SK-N-SH (cell line): Measurements from ENCODE around the gene ADGRD2. TPM values are rescaled to one million over a fixed set of nuclear protein-coding genes. Genes with fewer than 3 reads are reported as not detected.

Experiments
- CTCF ChIA-PET: fragments of 300-600, 350-600 bp; formaldehyde crosslinking; extraction: SDS; loops from one replicate; lab custom pipeline; 2021; lab: Yijun Ruan, JAX
- POLR2A ChIA-PET: fragments of 350-600 bp; sonication (Branson Sonifier 250); formaldehyde crosslinking; extraction: SDS; loops from one replicate; lab custom pipeline; 2020; ENCODE audit warnings: antibody characterized with exemption, inconsistent platforms; lab: Yijun Ruan, JAX
- DNase-seq: peaks from one replicate; pipeline ENCODE4 v3.0.0; 2012
- H2AFZ ChIP-seq: fragments of 200-600 bp; sonication (generic); 2 replicates; pipeline ENCODE4 v1.8.1; 2016; ENCODE audit warnings: antibody characterized with exemption, mild to moderate bottlenecking, low read depth
- H3F3A ChIP-seq: fragments of 200-600 bp; sonication (generic); replicated peaks from 2 replicates; pipeline ENCODE3; 2016; ENCODE audit warnings: antibody characterized with exemption, mild to moderate bottlenecking; ENCODE audit not compliant: insufficient read depth
- H3K27ac ChIP-seq, 2 experiments: fragments of 200-500 bp in 1 of 2; fragments of 200-600 bp in 1 of 2; sonication (Bioruptor generic) in 1 of 2; sonication (generic), shearing (Covaris generic) in 1 of 2; 2 replicates each; pipeline versions ENCODE4 v1.5.1 to v1.6.1; 2014 to 2016; ENCODE audit warnings: low read depth in 2 of 2, inconsistent platforms in 1 of 2, low read length in 1 of 2, mild to moderate bottlenecking in 1 of 2, mixed read lengths in 1 of 2
- H3K27me3 ChIP-seq: fragments of 200-600 bp; sonication (generic), shearing (Covaris generic); 2 replicates; pipeline ENCODE4 v1.6.1; 2016; ENCODE audit warnings: mixed run types; ENCODE audit not compliant: insufficient read depth
- H3K36me3 ChIP-seq, 2 experiments: fragments of 200-500 bp in 1 of 2; fragments of 200-600 bp in 1 of 2; sonication (Bioruptor generic) in 1 of 2; sonication (generic) in 1 of 2; replicated peaks in 1 of 2; 2 replicates each; pipeline versions ENCODE3 to v1.5.1; 2014 to 2016; ENCODE audit warnings: low read length in 1 of 2, mild to moderate bottlenecking in 1 of 2; ENCODE audit not compliant: insufficient read depth in 2 of 2, control insufficient read depth in 1 of 2
- H3K4me1 ChIP-seq, 2 experiments: fragments of 200-500 bp in 1 of 2; fragments of 200-600 bp in 1 of 2; sonication (Bioruptor generic) in 1 of 2; sonication (generic), shearing (Covaris generic) in 1 of 2; 2 replicates each; pipeline versions ENCODE4 v1.5.1 to v1.6.1; 2014 to 2016; ENCODE audit warnings: low read depth in 1 of 2, low read length in 1 of 2, mixed run types in 1 of 2; ENCODE audit not compliant: insufficient read depth in 2 of 2, control insufficient read depth in 1 of 2
- H3K4me2 ChIP-seq: fragments of 200-600 bp; sonication (generic), shearing (Covaris generic); 2 replicates; pipeline ENCODE4 v1.6.1; 2017; ENCODE audit warnings: mixed run types
- H3K4me3 ChIP-seq, 2 experiments: fragments of 200-500 bp in 1 of 2; fragments of 200-600 bp in 1 of 2; sonication (Bioruptor generic) in 1 of 2; sonication (generic), shearing (Covaris generic) in 1 of 2; 2 replicates each; pipeline versions ENCODE4 v1.5.1 to v1.8.1; 2014 to 2016; ENCODE audit warnings: low read depth in 2 of 2, inconsistent platforms in 1 of 2, low read length in 1 of 2, mild to moderate bottlenecking in 1 of 2, mixed read lengths in 1 of 2, moderate library complexity in 1 of 2
- H3K79me2 ChIP-seq: fragments of 200-600 bp; sonication (generic); 2 replicates; pipeline ENCODE4 v1.8.1; 2017; ENCODE audit warnings: mild to moderate bottlenecking; ENCODE audit not compliant: insufficient read depth
- H3K9ac ChIP-seq: fragments of 200-600 bp; sonication (generic); 2 replicates; pipeline ENCODE4 v1.6.1; 2017; ENCODE audit warnings: mixed run types
- H3K9me2 ChIP-seq: fragments of 200-600 bp; sonication (generic); 2 replicates; pipeline ENCODE4 v1.6.1; 2017; ENCODE audit warnings: mixed run types
- H3K9me3 ChIP-seq: fragments of 200-600 bp; sonication (generic); 2 replicates; pipeline ENCODE4 v1.6.1; 2017; ENCODE audit warnings: mixed run types, mild to moderate bottlenecking, moderate library complexity
- H4K20me1 ChIP-seq: fragments of 200-600 bp; sonication (generic); 2 replicates; pipeline ENCODE4 v1.6.1; 2017; ENCODE audit warnings: mild to moderate bottlenecking, mixed run types; ENCODE audit not compliant: insufficient read depth
- CTCF ChIP-seq: fragments of 200-600 bp; sonication (generic); IDR thresholded peaks from 2 replicates; pipeline ENCODE4 v1.6.1; 2017; ENCODE audit warnings: antibody characterized with exemption, mild to moderate bottlenecking, moderate library complexity
- ELF1 ChIP-seq: IDR thresholded peaks from 2 replicates; pipeline ENCODE4 v1.4.0; 2012
- EZH2phosphoT487 ChIP-seq: fragments of 200-600 bp; sonication (generic); IDR thresholded peaks from 2 replicates; pipeline ENCODE4 v1.6.1; 2017; ENCODE audit warnings: low read depth, mixed run types, mild to moderate bottlenecking, antibody characterized with exemption, moderate library complexity, borderline replicate concordance
- FOSL2 ChIP-seq: IDR thresholded peaks from 2 replicates; pipeline ENCODE4 v1.4.0; 2012; ENCODE audit warnings: low read depth, mild to moderate bottlenecking, moderate library complexity, borderline replicate concordance
- FOXJ3 ChIP-seq: sonication (generic); formaldehyde crosslinking; IDR thresholded peaks from 2 replicates; pipeline ENCODE4 v1.5.1; 2020; ENCODE audit warnings: mild to moderate bottlenecking, missing genetic modification reagents
- FOXM1 ChIP-seq: IDR thresholded peaks from 2 replicates; pipeline ENCODE4 v1.4.0; 2012; ENCODE audit warnings: low read depth, mild to moderate bottlenecking
- MAX ChIP-seq: IDR thresholded peaks from 2 replicates; pipeline ENCODE4 v1.4.0; 2012; ENCODE audit warnings: low read depth
- MEF2A ChIP-seq: IDR thresholded peaks from 2 replicates; pipeline ENCODE4 v1.4.0; 2012; ENCODE audit warnings: low read depth, borderline replicate concordance
- MXI1 ChIP-seq: IDR thresholded peaks from 2 replicates; pipeline ENCODE4 v1.6.1; 2012; ENCODE audit warnings: mild to moderate bottlenecking, low read depth, low read length, improper control_type of control experiment
- NRF1 ChIP-seq: IDR thresholded peaks from 2 replicates; pipeline ENCODE4 v1.6.1; 2012; ENCODE audit warnings: low read depth, mild to moderate bottlenecking, low read length
- POLR2AphosphoS5 ChIP-seq: IDR thresholded peaks from 2 replicates; pipeline ENCODE4 v1.6.1; 2012; ENCODE audit warnings: low read depth, low read length
- RCOR1 ChIP-seq: fragments of 150-350 bp; IDR thresholded peaks from 2 replicates; pipeline ENCODE4 v1.6.1; 2017; ENCODE audit warnings: antibody characterized with exemption, low read length
- RFX5 ChIP-seq: IDR thresholded peaks from 2 replicates; pipeline ENCODE4 v1.6.1; 2012; ENCODE audit warnings: mild to moderate bottlenecking, improper control_type of control experiment, low read length
- RXRA ChIP-seq: IDR thresholded peaks from 2 replicates; pipeline ENCODE4 v1.4.0; 2012; ENCODE audit warnings: low read depth, mild to moderate bottlenecking, borderline replicate concordance
- SIN3A ChIP-seq: IDR thresholded peaks from 2 replicates; pipeline ENCODE4 v1.6.1; 2012; ENCODE audit warnings: low read depth, mild to moderate bottlenecking, low read length, moderate library complexity, borderline replicate concordance
- SMC3 ChIP-seq: IDR thresholded peaks from 2 replicates; pipeline ENCODE4 v1.6.1; 2012; ENCODE audit warnings: low read depth, low read length, improper control_type of control experiment
- TCF12 ChIP-seq: IDR thresholded peaks from 2 replicates; pipeline ENCODE4 v1.4.0; 2012
- TEAD4 ChIP-seq: IDR thresholded peaks from 2 replicates; pipeline ENCODE4 v1.4.0; 2012; ENCODE audit warnings: mild to moderate bottlenecking, borderline replicate concordance; ENCODE audit not compliant: insufficient read depth
- USF1 ChIP-seq: IDR thresholded peaks from 2 replicates; pipeline ENCODE4 v1.4.0; 2012; ENCODE audit warnings: low read depth, borderline replicate concordance
- YY1 ChIP-seq: IDR thresholded peaks from 2 replicates; pipeline ENCODE4 v1.4.0; 2012; ENCODE audit warnings: low read depth, mild to moderate bottlenecking
- WGBS: methylation state at CpG from one replicate; pipeline ENCODE4 v1.1.6; 2017; ENCODE audit warnings: low lambda C conversion rate; 5-methylcytosine and 5-hydroxymethylcytosine counted together
- polyA plus RNA-seq, 3 experiments: library from polyadenylated mRNA; depleted of rRNA; stranded (reverse); fragments of >200 nt; gene quantifications; 2 replicates each; pipeline ENCODE4 v1.2.3, GENCODE V29; 2012
- TF ChIP-seq, protein P1 (sequence below): IDR thresholded peaks from 2 replicates; pipeline ENCODE4; 2012
- TF ChIP-seq, protein P2 (sequence below): fragments of 150-350 bp; IDR thresholded peaks from 2 replicates; pipeline ENCODE4 v1.6.1; 2017; ENCODE audit warnings: antibody characterized with exemption, low read length, low read depth, borderline replicate concordance

ADGRD2 gene
- polyA plus RNA-seq, 1 of the 3 experiments (the other 2 are of a cell fraction), result 0.05 TPM

DNA sequence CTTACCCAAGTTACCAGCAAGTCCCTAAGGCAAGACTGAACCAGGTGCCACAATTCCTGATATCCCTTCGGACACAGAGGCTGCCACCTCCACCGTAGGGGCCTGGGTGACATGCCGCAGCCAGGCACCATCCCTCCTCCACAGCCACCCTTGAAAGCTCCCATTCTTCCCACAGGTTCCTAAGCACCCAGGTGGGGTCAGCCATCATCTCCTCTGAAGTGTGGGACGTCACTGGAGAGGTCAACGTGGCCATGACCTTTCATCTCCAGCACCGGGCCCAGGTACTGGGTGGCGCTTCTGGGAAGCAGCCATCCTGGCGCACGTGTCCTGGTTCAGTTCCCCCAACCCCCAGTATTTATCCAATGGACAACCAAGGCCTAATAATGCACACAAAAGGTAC is 8.2 kb downstream of the ADGRD2 start:
- Histone ChIP-seq H3K9ac (no peak overlapping the region), H3K27ac (no peak overlapping the region), H3K27me3 (no peaks in the 10 kb centered on the region), H3K9me2 (no peaks in the 10 kb centered on the region), H3K4me3 (no peak overlapping the region), H3K4me1 (no peaks in the 10 kb centered on the region; a peak in 1 of 4 replicates), H4K20me1 (no peaks in the 10 kb centered on the region), H3K36me3 (no peaks in the 10 kb centered on the region), H3K9me3 (no peaks in the 10 kb centered on the region), H3K4me2 (no peak overlapping the region), H3F3A (no peaks in the 10 kb centered on the region), H3K79me2 (no peaks in the 10 kb centered on the region), H2AFZ (no peak overlapping the region)
- TF ChIP-seq, protein P1, sequence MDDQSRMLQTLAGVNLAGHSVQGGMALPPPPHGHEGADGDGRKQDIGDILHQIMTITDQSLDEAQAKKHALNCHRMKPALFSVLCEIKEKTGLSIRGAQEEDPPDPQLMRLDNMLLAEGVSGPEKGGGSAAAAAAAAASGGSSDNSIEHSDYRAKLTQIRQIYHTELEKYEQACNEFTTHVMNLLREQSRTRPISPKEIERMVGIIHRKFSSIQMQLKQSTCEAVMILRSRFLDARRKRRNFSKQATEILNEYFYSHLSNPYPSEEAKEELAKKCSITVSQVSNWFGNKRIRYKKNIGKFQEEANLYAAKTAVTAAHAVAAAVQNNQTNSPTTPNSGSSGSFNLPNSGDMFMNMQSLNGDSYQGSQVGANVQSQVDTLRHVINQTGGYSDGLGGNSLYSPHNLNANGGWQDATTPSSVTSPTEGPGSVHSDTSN, result no peak
- TF ChIP-seq TEAD4, result no peak
- no peak for TF ChIP-seq RCOR1
- TF ChIP-seq FOXJ3 (CRISPR knock-in tag), result no peak
- TF ChIP-seq TCF12, result no peak
- TF ChIP-seq MEF2A, result no peak
- no peak for TF ChIP-seq MAX
- no peak for TF ChIP-seq MXI1
- no peak for TF ChIP-seq EZH2phosphoT487
- TF ChIP-seq RFX5, result no peak
- ChIA-PET POLR2A (no interaction called here), CTCF (interaction anchor here (1.2 to 1.7 kb wide), 2 partner anchors 11 to 38 kb away, joined by 4 to 5 read pairs; no protein-coding TSS in a partner anchor)
- WGBS, result 70% methylated on average over 9 of the region's 9 CpGs
- no peak for DNase-seq

- Histone ChIP-seq H3K4me2 (no peak overlapping the region), H3K27ac (no peak overlapping the region), H3K9ac (no peak overlapping the region), H3K9me2 (no peaks in the 10 kb centered on the region), H3K27me3 (no peaks in the 10 kb centered on the region; the same call in 1 of the 2 replicates), H3K9me3 (no peaks in the 10 kb centered on the region), H3K36me3 (no peaks in the 10 kb centered on the region), H3F3A (no peaks in the 10 kb centered on the region), H4K20me1 (no peaks in the 10 kb centered on the region), H3K4me1 (no peaks in the 10 kb centered on the region), H2AFZ (no peak overlapping the region), H3K4me3 (no peak overlapping the region), H3K79me2 (no peaks in the 10 kb centered on the region)
- 74% methylated on average over 1 of the region's 1 CpG for WGBS
- ChIA-PET POLR2A (no interaction called here), CTCF (interaction anchor here (1.3 kb wide), 1 partner anchor 43 kb away, joined by 3 read pairs; no protein-coding TSS in a partner anchor)
- DNase-seq, result no peak
- no peak for TF ChIP-seq FOXM1
- TF ChIP-seq USF1, result no peak
- no peak for TF ChIP-seq EZH2phosphoT487
- no peak for TF ChIP-seq MAX
- no peak for TF ChIP-seq RXRA
- TF ChIP-seq YY1, result no peak
- TF ChIP-seq, protein P2, sequence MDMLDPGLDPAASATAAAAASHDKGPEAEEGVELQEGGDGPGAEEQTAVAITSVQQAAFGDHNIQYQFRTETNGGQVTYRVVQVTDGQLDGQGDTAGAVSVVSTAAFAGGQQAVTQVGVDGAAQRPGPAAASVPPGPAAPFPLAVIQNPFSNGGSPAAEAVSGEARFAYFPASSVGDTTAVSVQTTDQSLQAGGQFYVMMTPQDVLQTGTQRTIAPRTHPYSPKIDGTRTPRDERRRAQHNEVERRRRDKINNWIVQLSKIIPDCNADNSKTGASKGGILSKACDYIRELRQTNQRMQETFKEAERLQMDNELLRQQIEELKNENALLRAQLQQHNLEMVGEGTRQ, result no peak
- TF ChIP-seq FOXJ3 (CRISPR knock-in tag), result no peak
- TF ChIP-seq SMC3, result no peak
- TF ChIP-seq POLR2AphosphoS5, result no peak
- TF ChIP-seq NRF1, result no peak
- no peak for TF ChIP-seq CTCF
- TF ChIP-seq MEF2A, result no peak
- TF ChIP-seq FOSL2, result no peak
- no peak for TF ChIP-seq RCOR1
- TF ChIP-seq RFX5, result no peak
- TF ChIP-seq SIN3A, result no peak
- no peak for TF ChIP-seq ELF1
These were observed 12.5 kb downstream of the ADGRD2 start for GRCh38 chr9:124462739-124463138.
